ENCODE data around the gene SMAP1.

GRCh38 chr6:70819646-70820045, 152.0 kb downstream of the SMAP1 start:
- no peak for TF ChIP-seq ZNF274 (IDR thresholded peaks at IDR 0.05; ENCODE audit: low read length)
- no peak for TF ChIP-seq ZNF274 (tag by site-specific recombination; IDR thresholded peaks at IDR 0.05; ENCODE audit: borderline replicate concordance)
- TF ChIP-seq ZNF391 (tag by site-specific recombination; IDR thresholded peaks at IDR 0.05; ENCODE audit: borderline replicate concordance, low read depth), result no peak
- TF ChIP-seq IKZF3 (tag by site-specific recombination; IDR thresholded peaks at IDR 0.05), result no peak
